NCI-H226 (cell line): ENCODE measurements around the gene SPSB1.

ENCODE experiments used
- DNase-seq: peaks from one replicate; pipeline ENCODE4 v3.0.0-alpha.2; 2015

Gene SPSB1

DNA sequence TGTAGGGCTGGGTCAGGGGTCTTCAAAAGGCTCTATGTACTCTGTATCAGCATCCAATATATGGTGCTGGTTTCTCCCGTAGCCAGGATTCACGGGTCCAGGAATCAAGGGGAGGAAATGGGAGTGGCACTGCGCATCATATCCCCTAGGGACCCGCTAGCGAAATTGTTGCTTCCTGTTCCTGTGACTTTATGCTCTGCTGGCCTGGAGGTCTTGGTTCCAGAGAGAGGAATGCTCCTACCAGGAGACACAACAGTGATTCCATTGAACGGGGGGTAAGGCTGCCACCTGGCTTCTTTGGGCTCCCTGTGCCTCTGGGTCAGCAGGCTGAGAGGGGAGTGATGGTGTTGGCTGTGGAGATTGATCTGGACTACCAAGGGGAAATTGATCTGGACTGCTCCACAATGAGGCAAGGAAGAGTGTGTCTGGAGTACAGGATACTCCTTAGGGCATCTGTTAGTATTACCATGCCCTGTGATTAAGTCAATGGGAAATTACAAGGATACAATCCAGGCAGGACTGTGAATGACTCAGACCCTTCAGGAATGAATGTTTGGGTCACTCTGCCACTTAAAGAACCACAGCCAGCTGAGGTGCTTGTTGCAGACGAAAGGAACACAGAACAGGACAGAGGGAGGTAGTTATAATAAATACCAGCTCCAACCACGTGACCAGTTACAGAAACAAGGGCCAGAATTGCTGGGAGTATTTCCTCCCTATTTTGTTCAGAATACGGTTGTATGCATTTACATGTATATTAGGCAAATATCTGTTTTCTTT, 10.2 kb downstream of the SPSB1 start:
- DNase-seq = peak; percentile 90

DNA sequence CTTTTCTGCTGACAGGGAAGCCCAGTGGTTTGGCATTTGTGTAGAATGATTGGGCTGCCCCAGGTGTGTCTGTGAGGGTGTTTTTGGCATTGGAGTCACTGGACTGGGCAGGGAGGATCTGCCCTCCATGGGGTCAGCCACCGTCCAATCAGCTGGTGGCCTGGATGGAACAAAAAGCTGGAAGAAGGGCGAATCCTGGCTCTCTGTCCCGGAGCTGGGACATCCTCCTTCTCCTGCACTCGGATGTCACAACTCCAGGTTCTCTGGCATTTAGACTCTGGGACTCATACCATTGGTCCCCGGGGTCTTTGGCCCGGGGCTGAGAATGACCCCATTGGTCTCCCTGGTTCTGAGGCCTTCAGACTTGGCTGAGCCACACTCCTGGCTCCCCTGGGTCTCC, 11.2 kb downstream of the SPSB1 start:
- no peak for DNase-seq

DNA sequence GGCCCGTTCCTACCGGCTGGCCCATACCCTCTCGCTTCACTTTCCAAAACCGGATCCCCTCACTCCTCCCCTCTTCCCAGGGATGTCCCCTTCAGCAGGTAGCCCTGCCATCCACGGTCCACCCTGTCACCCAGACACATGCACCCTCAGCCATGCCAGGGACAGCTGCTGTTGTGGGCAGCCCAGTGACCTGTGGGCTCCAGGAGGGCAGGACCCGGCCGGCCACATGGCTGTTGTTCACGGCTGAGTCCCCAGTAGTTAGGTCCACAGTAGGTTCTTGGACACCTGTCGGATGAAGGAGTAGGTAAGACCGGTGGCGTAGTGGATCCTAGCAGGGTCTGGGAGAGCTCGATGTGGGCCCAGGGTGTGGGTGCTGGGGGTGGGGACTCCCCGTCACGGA, 12.5 kb downstream of the SPSB1 start:
- no peak for DNase-seq

DNA sequence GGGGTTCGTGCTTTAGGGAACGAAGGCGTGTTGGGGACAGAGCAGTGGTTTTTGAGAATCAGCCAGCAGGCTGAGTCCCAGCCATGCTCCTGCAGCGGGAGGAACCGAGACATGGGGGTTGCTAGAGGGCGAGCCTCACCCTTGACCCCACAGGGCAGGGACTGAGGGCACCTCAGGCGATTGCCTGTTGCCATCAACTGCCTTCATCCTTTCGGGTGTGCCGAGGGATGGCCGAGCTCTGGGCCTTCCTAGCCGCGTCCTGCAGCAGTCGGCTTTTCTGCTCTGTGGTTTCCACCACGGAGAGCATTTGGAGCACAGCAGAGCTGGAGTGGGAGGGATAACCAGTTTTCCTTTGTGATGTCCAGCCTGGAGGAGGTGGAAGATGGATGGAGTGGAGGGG, 13.3 kb downstream of the SPSB1 start:
- no peak for DNase-seq

DNA sequence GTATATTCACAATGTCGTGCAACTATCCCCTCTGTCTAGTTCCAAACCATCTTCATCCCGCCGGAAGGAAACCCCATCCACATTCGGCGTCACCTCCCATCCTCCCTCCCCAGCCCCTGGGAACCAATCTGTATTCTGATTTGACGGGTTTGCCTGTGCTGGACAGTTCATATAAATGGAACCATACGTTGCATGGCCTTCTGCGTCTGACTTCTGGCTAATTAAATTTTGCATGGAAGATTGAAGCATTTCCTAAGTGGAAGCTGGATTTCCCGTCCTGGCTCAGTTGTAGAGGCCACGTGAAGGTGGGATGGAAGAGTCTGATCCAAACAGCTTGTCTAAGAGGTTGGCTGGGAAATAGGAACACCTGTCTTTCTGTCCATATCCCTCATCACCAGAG, 14.6 kb downstream of the SPSB1 start:
- DNase-seq = no peak

DNA sequence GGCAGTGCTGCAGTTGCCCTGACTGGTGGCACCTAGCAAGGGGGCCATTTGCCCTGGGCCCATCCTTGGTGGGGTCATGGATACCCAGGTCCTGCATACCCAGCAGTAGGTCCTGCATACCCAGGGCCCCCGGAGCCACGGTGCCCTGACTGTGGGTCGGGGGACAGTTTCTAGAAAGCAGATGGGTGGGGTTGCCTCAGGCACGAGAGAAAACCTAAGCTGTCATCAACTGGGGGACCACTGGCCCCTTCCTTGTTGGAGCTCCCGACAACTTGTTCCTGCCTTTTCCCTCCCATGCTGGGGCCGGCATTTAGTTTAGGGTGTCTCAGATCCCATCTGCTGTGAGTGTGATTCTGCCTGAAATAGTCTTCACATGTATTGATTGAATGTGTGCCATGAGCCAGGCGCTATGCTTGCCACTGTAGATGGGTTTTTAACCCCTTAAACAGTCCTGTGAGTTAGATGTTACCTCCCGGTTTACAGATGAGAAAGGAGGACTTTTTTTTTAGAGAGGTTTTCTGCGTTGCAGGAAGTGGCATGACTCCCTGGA, 15.6 kb downstream of the SPSB1 start:
- DNase-seq = no peak

DNA sequence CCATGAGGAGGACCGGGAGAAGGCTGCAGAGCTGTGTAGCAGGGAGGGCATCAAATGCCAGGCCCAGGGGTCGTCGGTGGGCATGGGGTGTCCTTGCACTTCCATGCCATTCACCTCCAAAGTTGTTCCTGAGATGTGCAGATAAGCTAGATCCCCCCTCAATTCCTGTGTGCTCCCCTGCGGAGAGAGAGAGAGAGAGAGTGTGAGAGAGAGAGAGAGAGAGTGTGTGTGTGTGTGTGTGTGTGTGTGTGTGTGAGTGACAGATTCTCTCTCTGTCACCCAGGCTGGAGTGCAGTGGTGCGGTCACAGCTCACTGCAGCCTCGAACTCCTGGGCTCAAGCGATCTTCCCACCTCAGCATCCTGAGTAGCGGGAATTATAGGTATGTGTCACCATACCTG, 16.4 kb downstream of the SPSB1 start:
- DNase-seq = no peak

DNA sequence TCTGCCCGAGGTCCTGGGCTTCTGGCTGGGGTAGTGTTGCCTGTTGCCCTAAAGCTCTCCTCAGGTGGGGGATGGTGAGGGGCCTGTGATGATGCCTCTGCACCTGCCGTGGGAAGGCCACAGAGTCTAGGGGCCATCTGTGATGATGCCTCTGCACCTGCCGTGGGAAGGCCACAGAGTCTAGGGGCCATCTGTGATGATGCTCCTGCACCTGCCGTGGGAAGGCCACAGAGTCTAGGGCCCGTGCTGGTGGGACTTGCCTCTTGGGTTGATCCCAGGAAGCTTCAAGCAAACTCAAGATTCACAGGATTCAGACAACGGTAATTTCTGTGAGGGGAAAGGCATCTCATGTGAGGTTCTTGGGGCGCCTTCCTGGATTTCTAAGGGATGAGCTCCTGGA, 17.3 kb downstream of the SPSB1 start:
- DNase-seq = no peak

DNA sequence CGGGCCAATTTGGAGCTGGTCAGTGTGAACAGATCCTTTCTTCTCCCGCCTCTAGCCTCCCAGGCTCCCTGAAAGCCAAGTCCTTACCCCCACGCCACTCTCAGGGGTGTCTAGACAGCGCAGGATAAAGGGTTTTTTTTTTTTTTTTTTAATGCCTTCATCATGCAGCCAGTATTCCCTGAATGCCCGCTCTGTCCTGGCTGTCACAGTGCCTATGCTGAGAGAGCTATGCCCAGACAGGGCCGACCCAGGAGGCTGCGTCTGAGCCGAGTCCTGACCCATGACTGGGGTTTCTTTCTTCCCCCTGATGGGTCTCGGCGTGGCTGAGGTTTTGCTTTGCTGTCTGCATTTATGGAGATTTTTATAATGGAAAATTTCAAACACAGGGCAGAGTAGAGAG, 18.3 kb downstream of the SPSB1 start:
- no peak for DNase-seq

DNA sequence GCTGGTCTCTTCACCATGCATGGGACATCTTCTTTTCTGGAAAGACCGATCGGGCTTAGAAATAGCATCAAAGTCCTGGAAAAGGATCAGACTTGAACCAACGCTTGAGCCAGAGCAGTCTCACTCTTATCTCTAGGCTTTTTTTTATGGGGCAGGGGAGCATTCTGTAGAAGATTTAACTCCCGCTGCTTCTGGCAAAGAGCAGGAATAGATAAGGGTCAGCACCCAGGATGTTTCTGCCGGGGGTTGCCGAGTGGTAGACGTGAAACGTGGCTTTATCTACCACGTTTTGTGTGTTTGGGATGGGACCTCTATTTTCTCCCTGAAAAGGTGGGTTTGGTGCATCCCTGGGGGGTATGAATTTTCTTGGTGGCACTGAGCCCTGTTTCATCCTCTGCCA, 18.8 kb downstream of the SPSB1 start:
- no peak for DNase-seq

DNA sequence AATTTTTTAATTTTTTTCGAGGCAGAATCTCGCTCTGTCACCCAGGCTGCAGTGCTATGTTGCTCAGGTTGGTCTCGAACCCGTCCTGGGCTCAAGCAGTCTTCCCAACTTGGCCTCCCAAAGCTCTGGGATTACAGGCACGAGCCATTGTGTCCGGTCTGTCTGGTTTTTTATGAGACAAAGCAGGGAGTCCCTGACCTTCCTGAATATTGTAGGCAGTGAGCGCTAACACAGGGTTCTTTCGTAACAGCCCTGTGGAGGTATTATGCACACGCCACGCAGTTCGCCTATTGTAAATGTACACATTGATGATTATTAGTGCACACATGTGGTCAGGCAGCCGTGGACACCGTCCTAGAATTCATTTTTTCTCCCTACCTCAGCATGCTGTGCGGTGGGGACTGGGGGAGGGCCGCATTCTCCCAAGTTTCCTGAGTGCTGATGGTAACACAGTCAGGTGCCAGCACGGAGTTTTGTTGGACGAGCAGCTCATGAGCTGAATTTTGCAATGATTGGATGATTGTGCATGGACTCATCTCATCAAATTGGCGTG, 19.6 kb downstream of the SPSB1 start:
- DNase-seq = no peak

DNA sequence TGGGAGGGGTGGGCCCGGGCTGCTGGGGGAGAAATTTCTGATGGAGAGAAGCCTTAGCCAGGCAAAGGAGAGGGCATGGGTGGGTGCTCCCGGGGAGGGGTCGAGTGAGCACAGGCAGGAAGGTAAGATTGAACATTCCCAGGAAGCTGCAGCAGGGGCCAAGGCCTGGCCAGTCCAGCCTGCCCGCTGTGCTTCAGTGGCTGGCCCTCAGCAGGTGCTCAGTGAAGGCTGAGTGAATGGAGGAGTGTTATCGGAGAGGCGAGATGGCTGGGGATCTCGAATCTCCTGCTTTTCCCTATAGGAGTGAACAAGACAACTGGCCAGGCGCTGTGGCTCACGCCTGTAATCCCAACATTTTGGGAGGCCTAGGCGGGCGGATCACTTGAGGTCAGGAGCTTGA, 20.9 kb downstream of the SPSB1 start:
- DNase-seq = no peak

DNA sequence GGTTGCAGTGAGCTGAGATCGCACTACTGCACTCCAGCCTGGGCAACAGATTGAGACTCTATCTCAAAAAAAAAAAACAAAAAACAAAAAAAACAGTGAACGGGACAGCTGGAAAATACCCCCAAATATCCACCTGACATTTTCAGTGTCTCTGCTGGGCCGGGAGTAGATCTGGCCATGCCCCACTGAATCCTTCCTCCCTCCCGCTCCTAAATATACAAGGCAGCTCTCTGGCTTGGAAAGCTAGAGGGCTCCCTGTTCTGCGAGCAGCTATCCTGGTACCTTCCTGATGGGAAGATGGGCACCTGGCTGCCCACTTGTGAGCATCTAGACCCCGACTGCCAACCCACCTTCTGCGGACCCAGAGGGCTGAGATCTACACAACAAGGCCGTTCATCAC, 21.4 kb downstream of the SPSB1 start:
- DNase-seq = no peak

DNA sequence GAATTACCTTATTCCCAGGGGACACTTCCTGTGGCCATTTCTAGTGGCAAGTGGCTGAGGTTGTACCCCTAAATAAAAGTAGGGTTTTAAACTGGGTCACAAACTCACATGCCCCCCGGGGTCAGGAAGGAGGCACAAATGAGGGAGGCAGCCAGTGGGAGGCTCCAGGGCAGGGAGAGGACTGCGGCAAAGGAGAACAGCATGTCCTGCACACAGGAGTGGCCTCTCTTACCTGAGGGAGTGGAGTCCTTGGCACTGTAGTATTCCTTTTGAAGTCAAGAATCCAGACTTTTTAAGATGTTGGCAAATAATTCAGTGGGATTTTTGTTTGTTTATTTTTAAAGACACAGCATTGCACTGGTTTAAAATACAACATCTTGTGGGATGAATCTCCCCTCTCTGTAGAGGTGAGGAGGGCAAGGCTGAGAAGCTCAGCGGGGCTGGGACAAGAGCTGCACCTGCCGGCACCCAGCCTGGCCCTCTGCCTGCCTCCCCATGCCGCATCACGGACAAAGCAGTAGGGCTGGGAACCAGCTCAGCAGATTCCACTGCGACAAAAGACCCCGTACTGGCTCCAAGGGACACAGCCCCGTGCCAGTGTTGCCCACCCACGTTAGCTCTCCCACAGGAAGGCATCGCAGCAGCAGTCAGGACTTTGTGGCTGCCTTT, 22.2 kb downstream of the SPSB1 start:
- no peak for DNase-seq

DNA sequence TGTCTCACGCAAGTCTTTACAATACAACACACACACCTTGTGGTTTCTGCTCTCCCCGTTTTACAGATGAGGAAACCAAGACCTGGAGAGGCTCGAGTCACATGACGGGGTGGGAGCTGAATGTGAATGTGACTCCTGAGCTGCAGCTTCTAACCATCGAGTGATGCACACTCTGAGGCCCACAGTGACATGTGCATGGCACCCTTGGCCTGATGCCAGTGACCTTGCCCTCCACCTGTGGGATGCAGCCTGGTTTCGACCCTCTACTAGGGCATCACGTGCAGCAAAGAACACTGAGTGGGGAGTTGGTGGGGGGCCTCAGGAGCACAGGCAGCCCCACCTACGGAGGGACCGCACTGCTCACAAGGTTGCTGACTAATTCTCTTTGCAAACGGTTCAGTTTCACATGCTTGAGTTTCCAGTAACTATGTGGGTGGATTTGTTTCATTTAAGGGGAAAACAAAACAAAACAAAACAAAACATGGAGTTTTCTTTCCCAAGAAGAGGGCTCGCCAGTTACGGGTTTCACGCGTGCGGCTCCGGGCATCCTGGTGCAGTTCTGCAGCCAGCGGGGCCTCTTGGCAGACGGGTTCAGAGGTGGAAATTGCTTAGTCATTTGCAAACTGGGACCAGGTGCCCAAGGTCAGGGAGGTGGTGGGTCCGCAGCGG, 22.9 kb downstream of the SPSB1 start:
- no peak for DNase-seq

DNA sequence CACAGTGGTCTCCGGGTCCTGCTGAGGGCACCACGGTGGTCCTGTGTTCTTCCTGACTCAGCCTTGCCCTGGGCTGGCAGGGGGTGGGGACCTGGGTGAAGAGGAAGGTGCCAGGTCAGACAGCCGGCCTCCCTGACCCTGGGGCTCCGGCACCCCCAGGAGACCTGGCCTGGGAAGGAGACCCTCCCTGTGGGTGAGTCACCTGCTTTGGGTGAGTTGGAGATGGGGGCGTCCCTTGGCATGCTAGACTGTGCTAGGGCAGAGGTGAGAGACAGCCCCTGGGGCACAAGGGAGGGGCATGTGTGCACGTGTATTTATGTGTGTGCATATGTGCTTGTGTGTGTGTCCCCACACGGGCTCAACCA, 23.4 kb downstream of the SPSB1 start:
- no peak for DNase-seq

DNA sequence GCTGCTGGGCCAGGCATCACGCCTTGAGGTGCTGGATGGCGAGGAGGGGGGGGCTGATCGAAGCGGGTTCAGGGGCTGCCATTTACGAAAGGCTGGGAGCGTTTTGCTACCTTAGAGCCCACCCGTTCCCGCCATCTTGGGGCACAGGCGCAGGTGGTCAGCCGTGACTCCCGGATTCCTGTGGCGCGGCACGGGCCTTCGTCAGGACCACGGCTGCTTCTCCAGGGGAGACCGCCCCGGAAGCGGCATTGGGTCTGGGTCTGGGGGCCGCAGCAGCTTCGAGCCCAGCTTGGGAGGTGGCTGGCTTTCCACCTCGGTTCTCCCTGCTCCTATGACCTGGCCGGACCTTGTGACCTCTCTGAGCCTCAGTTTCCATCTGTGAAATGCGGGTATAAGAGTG, 23.8 kb downstream of the SPSB1 start:
- no peak for DNase-seq

DNA sequence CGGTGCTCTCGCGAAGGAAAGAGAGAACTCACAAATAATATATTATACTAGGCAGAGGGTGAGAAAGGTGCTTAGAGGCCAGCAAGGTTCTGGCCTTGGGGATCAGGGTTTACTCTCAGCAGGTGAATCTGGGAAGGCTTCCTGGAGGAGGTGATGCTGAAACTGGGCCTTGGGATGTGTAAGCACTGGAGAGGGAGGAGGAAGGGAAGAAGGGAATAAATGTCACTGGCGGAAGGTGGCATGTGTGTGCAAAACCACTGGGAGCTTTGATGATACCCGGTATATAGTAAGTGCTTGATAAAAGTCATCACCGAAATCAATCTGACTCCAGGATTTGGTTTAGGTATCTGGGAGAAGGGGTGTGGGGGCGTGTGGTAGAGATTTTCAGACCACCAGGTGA, 24.4 kb downstream of the SPSB1 start:
- DNase-seq = no peak

DNA sequence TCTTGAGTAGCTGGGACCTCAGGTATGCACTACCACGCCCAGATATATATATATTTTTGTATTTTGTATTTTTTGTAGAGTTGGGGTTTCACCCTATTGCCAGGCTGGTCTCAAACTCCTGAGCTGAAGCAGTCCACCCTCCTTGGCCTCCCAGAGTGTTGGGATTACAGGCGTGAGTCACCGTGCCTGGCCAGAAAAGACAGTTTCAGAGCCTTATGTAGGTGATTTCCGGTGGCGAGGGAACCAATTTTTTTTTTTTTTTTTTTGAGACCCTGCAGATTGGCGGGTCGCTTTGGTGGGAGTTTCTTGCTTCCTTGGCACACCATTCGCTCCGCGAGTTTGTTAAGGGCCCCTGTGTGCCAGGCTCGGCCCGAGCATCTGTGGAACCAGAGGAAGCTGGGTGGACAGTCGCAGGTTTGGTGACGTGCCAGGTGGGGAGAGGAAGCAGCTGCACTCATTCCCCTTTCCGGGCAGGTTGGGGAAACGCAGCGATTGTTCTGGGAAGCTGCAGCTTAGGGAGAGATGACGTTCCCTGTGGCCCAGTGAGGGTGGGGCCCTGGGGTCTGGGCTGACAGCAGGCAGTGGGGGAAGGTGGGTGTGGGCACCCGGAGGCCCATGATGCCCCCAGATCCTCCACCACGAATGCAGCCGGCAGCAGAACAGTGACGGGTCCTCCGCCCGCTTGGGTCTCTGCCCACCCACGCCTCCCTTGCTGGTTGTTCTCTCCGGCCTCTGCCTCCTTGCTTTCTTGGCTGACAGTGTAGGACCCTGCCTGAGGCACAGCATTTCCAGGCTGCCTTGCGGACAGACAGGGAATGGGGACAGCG, 25.1 kb downstream of the SPSB1 start:
- no peak for DNase-seq

DNA sequence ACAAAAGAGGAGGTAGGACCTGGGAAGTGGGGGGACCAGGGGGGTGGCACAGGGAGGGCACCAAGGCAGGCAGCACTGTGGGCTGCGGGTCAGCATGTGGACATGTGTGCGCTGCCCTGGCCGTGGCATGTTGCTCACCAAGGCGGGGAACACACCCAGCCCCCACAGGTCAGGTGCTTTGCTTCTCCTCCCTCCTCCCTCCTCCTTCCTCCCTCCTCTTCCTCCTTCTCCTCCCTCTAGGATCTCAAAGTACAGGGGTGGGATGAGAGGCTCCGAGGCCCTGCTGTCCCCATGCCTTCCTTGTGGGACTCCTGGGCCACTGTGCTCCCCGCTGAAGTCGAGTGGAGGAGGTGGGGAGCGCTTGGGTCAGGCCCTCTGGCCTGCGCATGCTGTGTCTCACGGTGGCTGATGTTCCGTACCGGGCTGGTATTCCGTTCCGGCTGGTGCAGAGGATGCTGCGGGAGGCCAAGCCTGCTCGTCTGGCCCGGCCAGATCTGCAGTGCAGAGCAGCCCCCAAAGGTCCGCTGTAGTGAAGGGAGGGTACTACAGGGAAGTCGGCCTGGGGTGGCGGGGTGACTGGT, 26.6 kb downstream of the SPSB1 start:
- no peak for DNase-seq

DNA sequence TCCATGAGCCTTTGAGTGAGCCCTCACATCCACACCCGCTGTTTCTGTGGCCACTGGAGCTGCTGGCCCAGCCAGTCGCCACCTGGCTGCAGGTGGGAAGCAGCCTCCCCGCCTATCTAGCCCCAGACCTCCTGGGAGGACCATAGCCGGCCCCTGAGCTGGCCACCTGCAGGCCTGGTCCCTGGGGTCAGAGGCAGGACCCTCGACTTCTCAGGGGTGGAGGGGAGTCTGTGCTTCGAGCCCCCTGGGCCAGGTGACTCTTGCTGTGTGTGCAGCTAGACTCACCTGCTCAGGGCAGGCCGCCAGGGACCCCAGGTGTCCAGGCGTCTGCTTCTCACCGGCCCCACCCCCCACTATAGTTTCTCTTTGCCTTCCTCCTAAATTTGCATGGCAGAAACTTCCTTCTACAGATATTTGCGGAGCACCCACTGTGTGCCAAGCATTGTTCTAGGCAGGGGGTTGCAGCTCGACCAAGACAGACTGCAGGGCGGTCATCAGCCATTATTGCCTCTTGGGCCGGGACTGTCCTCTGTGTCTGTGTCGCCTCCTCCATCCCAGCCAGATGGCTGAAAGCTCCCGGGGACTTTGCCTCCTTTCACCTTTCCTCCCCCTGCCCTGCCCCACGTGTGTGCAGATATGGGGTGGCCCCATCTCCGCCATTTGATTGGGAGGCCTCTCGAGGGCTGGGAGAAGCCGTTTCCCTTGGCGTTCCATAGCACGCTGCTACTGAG, 27.3 kb downstream of the SPSB1 start:
- DNase-seq = no peak
